Stimulated activated CD4-positive, alpha-beta T cell treated with anti-CD3 and anti-CD28 coated beads, Interleukin-4, amount 100 ng/mL, for 48 hours (primary cell): ENCODE results near the gene MAP3K5.

Experiments
- DNase-seq, 2 donors: peaks; one replicate each; pipeline ENCODE4 v3.0.0-alpha.2; 2020; ENCODE audit warnings: low read depth in 2 of 2

Gene MAP3K5

DNA sequence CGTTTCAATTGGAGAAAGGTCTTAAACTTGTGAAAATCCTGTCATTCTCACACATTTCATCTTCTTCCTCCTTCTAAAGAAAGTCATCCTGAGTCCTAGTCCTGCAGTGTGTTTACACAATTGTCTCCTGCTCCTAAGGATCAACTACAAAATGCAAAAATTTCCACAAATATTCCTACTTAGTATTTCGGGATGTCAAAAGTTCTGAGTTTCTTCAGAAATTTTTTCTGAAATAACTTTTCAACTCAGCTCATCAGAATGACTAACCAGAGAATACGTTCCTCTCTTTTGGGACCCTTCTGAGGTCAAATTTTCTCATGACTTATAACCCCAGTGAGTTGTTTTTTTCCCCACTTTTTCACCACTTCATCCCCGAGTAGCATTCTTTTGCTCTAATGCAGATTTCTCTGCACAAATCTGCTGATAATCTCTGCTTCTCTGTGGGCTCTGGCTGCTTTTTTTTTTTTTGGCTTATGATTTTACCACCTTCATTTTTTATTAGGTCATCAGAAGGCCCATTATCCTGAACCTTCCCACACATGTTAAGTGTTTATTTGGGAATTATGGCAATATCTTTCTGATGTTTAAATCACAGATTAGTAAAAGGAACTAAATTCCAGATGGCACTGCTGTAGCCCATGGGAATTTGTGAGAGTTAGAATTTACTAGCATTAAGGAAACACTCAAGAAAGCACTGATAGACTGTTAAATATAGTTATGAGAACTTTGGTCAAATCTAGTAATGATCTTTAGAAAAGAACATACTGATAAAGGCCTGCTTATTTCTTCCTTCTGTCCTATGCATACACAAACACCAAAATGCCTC, 41.4 kb downstream of the MAP3K5 start:
- DNase-seq = no peak

GRCh38 chr6:136749359-136749997, 42.8 kb downstream of the MAP3K5 start:
- DNase-seq = no peak

DNA sequence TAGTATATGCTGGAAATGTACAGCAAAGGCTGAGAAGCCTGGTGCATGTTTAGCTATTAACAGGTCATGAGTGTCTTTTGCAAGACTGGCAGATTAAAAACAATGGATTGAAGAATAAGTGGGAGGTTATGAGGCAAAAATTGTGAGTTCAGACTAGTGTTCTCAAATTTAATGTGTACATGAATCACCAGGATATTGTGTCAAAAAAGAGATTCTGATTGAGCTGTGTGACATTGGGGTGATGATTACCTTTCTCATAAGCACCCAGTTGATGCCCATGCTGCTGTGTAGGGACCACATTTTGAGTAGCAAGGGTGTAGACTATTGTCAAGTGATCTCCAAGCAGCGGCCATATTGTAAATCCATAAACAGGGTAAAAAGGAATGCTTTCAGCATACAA, 44.8 kb downstream of the MAP3K5 start:
- DNase-seq = no peak

- DNase-seq = no peak
These were observed 47.0 kb downstream of the MAP3K5 start for GRCh38 chr6:136745300-136745699.

GRCh38 chr6:136744889-136745288, 47.4 kb downstream of the MAP3K5 start:
- no peak for DNase-seq

GRCh38 chr6:136742125-136742524, 50.2 kb downstream of the MAP3K5 start:
- DNase-seq = no peak

- no peak for DNase-seq
These were observed 52.0 kb downstream of the MAP3K5 start for GRCh38 chr6:136740050-136740974.

DNA sequence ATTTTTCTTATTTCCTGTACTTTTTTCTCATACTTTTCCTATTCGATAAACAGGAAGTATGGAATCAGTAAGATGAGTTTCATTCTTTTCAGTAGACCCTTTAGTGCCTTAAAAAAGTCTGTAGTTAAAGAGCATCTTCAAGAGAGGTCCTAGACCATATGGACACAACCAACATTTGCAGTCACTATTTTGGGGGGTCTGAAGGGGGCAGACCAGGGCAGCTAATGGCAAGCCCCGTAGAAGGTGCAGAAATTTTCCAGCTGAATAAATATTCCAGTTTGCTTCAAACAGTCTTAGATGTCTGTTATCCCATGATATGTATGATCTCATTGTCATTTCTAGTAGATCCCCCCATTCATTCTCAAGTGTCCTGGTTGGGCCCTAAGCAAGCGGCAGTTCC, 52.8 kb downstream of the MAP3K5 start:
- DNase-seq = no peak

DNA sequence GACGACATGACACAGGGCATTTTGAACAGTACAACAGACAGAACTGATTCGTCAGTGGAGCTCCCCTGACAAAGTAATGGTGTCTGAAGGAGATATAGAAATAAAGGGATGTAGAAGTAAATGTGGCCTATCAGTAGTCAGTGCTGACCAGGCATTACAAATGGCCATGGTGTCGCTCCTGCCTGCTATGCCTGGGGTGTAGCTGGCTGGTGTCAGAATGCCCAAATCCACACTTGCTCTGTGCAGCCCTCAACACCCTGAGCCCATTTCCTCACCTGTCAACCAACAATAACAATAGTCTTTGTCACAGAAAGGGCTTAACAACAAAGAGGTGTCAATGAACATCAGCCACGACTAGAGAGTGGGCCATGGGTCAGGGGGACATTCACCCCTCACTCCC, 53.2 kb downstream of the MAP3K5 start:
- DNase-seq = no peak

GRCh38 chr6:136738692-136739057, 53.6 kb downstream of the MAP3K5 start:
- DNase-seq = no peak

- no peak for DNase-seq
These were observed 54.2 kb downstream of the MAP3K5 start for GRCh38 chr6:136737871-136738691.

GRCh38 chr6:136737374-136737844, 54.9 kb downstream of the MAP3K5 start:
- DNase-seq = no peak

GRCh38 chr6:136736281-136736960, 55.9 kb downstream of the MAP3K5 start:
- no peak for DNase-seq

DNA sequence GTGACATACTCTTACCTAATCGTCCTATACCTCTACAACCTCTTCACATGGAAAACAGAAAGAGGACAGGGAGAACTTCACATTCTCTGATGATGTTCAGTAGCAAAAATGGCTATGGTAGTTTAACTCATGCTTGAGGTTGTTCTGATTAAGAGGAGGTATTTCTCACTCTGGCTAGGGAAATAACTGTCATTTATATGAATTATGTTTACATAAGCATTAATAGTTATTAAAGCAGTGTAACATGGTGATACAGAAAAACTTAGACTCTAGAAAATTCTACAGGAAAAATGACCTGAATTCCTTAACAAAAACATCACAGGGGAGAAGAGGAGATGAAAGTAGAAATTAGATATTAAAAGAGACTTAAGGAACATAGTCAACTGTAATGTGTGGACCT, 57.3 kb downstream of the MAP3K5 start:
- DNase-seq = no peak

DNA sequence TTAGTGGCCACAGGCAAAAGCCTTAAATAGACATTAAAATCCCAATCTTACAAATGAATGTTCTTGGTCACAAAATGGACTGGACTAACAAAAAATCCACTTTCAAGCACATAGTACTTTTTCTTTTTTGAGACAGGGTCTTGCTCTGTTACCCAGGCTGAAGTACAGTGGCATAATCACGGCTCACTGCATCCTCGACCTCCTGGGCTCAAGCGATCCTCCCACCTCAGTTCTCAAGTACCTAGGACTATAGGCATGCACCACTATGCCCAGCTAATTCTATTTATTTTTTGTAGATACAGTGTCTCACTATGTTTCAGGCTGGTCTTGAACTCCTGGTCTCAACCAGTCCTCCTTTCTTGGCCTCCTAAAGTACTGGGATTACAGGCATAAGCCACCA, 59.4 kb downstream of the MAP3K5 start:
- DNase-seq = no peak

DNA sequence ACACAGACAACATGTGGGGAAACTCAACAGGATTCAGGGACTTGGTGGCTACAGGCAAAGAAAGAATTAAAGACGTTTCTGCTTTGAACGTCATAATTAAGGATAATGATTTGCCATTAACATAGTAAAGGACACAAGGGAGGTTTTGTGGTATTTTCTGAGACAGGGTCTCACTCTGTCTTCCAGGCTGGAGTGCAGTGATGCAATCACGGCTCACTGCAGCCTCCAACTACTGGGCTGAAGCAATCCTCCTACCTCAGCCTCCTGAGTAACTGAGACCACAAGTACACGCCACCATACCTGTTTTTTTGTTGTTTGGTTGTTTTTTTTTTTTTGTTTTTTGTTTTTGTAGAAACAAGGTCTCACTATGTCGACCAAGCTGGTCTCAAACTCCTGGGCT, 62.4 kb downstream of the MAP3K5 start:
- no peak for DNase-seq

DNA sequence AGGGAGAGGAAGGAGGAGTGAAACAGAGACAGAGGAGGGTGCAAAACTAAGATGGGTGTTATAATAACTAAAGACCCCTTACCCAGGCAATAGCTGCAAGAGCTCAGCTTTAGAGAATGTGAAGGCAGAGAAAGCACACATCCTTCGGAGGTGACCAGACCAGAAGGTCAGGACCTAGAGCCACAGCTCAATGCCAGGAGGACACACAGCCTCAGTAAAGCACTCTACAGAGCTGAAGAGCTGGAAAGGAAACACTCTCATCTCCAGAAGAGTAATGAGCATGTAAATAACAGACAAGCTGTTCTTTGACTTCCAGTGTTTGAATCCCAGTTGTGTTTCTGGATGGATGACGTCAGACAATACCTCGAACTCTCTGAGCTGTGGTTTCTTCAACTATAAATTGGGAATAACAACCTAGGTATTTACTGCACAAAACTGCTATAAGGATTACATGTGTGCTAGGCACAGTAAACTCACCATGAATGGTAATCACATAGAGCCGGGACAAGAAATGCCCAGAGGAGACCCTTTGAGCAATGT, 63.2 kb downstream of the MAP3K5 start:
- DNase-seq = no peak

DNA sequence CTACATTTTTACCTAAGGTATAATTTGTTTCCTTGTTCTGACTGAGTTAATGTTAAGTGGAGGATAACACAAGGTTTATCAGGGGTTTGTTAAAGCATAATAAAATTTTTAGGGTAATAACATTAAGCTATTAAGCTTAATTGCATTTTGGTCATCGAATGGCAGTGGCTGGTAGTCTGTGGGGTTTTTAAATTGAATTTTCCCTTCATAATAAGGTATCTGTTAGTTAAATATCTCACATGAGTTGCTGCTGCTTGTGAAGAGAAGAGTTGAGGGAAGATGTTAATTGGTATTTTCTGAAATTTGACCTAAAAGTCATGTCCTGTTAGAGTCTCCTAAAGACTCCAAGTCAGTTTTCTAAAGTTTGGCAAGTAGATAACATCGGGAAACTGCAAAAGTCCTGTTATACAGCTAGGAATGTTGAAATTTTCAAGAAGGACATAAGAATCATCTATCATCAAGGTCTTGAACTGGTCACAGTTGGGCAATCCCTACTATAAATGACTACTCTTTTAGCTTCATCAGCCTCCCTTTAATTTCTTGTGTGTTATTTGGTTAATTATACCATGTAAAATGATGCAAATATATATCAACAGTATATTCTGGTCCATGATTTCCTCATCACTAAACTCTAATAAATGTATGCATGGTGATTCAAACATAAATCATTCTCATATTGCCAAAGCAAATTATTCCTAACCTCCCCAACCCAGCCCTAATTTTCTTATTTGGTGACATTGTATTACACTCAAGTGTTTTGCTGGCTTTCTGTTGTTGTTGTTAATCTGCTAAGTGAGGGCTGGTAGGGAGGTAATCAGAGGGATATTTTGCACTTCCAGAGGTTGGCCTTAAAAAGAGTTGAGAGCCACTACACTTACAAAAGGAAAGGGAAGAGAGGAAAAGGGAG, 64.0 kb downstream of the MAP3K5 start:
- no peak for DNase-seq

GRCh38 chr6:136726837-136727557, 65.3 kb downstream of the MAP3K5 start:
- no peak for DNase-seq
